HG03439 (cell line): Measurements from ENCODE around the gene KDM1A.

Experiments
- ATAC-seq: cut with Tn5 transposase; IDR thresholded peaks from one replicate; pipeline ENCODE4 v1.9.1; 2021; ENCODE audit warnings: mild to moderate bottlenecking, moderate library complexity; ENCODE audit not compliant: unreplicated experiment

KDM1A gene

GRCh38 chr1:23103001-23103889 is 84.0 kb downstream of the KDM1A start:
- ATAC-seq: no peak

- no peak for ATAC-seq
Observed at GRCh38 chr1:23108918-23109533, 89.8 kb downstream of the KDM1A start.

GRCh38 chr1:23110391-23110790 is 91.1 kb downstream of the KDM1A start:
- no peak for ATAC-seq

- ATAC-seq: no peak
Observed at GRCh38 chr1:23111600-23112535, 92.6 kb downstream of the KDM1A start.

- no peak for ATAC-seq
Observed at GRCh38 chr1:23114424-23115079, 95.3 kb downstream of the KDM1A start.

- no peak for ATAC-seq
Observed at GRCh38 chr1:23116216-23116836, 97.1 kb downstream of the KDM1A start.

GRCh38 chr1:23116921-23117699 is 97.8 kb downstream of the KDM1A start:
- ATAC-seq: no peak

GRCh38 chr1:23118407-23118806 is 99.1 kb downstream of the KDM1A start:
- no peak for ATAC-seq

- ATAC-seq: no peak
Observed at GRCh38 chr1:23118957-23119792, 99.9 kb downstream of the KDM1A start.

GRCh38 chr1:23120383-23120782 is 101.1 kb downstream of the KDM1A start:
- ATAC-seq: no peak

- ATAC-seq: no peak
Observed at GRCh38 chr1:23122023-23122748, 102.9 kb downstream of the KDM1A start.

GRCh38 chr1:23122796-23123195 is 103.5 kb downstream of the KDM1A start:
- ATAC-seq: no peak

- no peak for ATAC-seq
Observed at GRCh38 chr1:23123528-23123927, 104.3 kb downstream of the KDM1A start.

- no peak for ATAC-seq
Observed at GRCh38 chr1:23124259-23125026, 105.2 kb downstream of the KDM1A start.

GRCh38 chr1:23125489-23125888 is 106.2 kb downstream of the KDM1A start:
- no peak for ATAC-seq

- ATAC-seq: no peak
Observed at GRCh38 chr1:23126200-23126599, 106.9 kb downstream of the KDM1A start.

GRCh38 chr1:23126801-23127200 is 107.5 kb downstream of the KDM1A start:
- ATAC-seq: no peak
